Mesenteric fat pad (tissue), 1 donor: ENCODE measurements around the gene HPSE. TPM values are rescaled to one million over a fixed set of nuclear protein-coding genes. Genes with fewer than 3 reads are reported as not detected.
"Not testable (repeated sequence)": the region's sequence is repeated elsewhere in the genome, so short reads cannot be mapped to it uniquely, and the experiment has no call there.

Experiments
- DNase-seq: peaks from one replicate; pipeline ENCODE4 v3.0.0-alpha.2; 2020; ENCODE audit warnings: low spot score
- total RNA-seq: library from RNA; stranded (reverse); fragmentation: NEBNext Ultra II Directional; extraction: Animal tissue kit (Norgen Biotek cat#: 25700); gene quantifications from one replicate; pipeline ENCODE4 v1.2.1, GENCODE V29; 2021
- donor health status: DM: yes; HTN: yes; CAD: no.

HPSE gene
- total RNA-seq, 1 donor from 2014 or later, result 7.4 TPM

DNA sequence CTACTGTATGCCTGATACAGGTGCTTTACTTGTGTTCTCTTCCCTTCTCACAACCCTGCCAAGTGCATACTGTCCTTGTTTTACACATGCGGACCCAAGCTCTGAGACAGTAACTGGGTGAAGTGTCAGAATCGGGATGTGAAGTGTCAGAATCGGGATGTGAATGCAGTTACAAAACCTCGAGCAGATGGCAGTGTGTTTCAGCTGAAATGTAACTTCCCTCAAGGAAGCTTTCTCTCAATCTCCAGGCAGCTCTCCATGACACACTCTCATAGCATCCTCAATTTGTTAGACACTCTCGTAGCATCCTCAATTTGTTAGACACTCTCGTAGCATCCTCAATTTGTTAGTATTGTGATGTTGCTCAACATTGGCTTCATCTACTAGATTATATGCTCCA, 1.1 kb upstream of the HPSE start:
- DNase-seq, result no peak

DNA sequence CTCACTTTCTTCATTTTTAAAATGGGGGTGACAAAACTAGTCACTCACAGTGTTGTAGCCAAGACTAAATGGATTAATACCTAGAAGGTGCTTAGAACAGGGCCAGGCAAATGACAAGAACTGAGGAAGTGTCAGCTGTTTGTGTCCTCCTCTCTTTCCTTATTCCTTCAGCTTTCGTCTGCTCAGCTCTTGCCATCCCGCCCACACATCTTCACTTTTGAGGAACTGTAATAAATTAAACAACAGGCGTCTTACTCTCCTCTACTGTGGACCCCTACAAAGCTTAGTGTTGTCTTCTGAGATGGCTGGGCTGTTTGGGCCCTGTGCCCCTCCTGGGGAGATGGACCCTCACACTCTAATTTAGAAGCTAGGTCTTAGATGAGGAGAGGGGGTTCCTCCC, 2.7 kb downstream of the HPSE start:
- no peak for DNase-seq

DNA sequence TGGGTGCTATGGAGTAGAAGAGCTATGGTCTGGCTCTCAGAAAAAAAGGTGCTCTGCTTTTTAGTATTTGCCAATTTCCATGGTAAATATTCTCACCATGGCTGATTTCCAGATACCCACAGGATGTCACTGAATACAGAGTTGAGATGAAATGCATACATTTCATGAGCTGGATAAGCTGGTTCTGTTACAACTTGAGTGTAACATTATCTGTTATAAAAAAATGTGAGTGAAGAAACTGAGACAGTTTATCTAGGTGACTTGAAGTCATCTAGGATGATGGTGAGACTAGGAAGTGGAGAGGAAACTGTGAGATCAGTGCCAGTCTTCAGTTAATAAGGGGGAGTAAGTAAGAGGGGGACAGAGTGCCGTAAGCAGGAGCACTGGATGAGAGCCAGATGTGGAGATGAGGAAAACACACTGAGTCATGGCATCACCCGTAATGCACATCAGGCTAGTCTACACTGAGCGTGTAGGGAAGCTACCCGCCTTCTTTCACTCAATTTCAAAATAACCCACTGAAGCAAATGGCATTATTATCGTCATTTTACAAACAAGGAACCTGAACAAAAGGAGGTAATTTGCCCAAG, 5.0 kb downstream of the HPSE start:
- no peak for DNase-seq

DNA sequence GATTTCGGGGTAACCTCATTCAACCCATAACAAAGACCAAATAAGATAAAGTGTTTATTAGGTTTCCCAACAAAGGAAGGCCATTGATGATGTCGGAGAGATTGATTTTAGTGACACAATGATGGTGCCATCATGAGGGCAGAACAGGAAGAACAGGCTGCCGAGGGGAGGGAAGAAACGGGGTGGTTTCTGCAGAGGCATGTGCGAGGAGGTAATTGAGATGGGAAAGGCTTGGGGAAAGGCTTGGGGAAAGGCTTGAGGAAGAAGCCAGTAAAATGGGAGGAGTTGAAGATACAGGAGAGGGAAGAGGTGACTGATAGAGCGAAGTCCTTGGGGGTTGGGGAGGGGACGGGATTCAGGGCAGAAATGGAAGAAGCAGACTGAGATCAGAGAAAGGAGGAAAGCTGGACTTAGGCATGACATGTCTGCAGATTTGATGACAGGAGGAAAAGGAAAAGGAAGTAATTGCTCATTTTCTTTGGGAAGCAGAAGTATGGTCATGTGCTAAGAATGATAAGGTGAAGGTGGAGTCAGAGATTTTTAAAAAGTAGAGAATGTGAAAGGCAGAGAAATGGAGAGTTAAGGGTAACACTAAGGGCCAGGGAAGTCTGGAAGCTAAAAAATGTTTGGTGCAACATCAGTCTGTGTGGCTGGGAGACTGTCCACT, 6.0 kb downstream of the HPSE start:
- no peak for DNase-seq

DNA sequence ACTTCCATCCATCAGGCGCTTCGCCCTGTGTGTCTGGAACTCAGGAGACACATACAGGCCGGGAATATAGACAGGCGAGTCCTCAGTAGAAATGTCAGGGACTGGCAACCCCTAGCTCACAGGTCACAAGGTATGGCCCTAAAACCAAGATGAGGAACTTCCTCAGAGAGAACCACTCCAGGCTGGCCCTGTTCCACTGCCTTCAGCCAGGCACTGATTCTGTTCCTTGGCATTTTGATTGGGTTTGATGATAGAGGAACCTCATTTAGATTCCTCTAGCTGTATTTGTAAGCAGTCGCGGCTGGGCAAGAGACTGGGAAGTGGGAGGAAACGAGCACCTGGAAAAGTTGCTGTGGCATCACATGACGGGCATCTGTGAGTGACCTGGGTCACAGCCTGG, 8.1 kb downstream of the HPSE start:
- no peak for DNase-seq

DNA sequence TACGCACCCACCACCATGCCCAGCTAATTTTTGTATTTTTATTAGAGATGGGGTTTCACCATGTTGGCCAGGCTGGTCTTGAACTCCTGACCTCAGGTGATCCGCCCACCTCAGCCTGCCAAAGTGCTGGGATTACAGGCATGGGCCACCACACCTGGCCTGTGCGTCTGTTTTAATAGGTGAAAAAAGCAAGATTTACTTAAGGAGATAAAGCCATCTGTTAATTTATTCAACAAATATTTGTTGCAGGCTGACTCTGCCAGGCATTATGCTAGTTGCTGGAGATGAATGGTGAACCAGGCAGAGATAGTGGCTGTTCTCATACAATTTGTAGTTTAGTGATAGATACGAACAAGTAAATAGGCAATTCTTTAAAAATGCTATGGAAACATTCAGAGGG, 9.3 kb downstream of the HPSE start:
- not testable (repeated sequence) for DNase-seq

DNA sequence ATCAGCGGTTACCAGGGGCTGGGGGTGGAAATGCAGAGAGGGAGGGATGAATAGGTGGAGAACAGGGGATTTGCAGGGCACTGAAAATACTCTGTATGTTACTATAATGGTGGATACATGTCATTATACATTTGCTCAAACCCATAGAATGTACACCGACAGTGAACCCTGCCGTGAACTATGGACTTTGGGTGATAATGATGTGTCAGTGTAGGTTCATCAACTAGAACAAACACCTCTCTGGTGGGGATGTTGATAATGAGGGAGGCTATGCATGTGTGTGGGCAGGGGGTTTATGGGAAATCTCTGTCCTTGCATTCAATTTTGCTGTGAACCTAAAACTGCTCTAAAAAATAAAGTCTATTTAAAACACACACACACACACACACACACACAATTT, 11.5 kb downstream of the HPSE start:
- DNase-seq, result no peak

DNA sequence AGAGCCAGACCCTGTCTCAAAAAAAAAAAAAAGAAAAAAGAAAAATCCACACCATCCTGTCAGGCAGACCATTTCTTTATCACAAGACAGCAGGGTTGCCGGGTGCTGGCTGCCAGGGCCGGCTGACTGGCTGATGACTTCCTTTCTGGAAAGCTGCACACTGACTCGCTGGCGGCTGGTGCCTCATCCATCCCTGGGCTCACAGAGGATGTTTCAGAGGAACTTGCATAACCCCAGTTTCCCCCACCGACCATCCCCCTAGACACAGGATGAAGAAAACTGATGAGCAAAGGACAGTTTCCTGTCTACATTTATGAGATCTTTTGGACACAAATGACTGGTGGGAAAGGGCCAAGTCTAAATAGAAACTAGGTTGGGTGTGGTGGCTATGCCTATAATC, 14.1 kb downstream of the HPSE start:
- peak; percentile 90 for DNase-seq

DNA sequence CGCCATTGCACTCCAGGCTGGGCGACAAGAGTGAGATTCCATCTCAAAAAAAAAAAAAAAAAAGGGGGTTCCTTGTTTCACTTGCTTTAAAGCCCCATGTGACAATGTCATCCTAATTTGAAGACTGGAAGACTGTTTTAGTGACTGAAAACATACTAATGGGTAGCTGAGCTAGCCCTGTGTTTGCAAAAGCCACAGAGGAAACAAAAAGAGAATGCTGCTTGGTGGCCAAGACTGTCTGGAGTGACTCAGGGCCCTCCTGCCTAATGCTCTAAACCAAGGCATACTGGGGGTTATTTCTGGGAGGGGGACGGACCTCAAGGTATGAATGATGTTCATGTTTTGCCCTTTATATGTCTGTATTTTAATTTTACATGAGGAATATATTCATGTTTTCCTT, 16.0 kb downstream of the HPSE start:
- no peak for DNase-seq

DNA sequence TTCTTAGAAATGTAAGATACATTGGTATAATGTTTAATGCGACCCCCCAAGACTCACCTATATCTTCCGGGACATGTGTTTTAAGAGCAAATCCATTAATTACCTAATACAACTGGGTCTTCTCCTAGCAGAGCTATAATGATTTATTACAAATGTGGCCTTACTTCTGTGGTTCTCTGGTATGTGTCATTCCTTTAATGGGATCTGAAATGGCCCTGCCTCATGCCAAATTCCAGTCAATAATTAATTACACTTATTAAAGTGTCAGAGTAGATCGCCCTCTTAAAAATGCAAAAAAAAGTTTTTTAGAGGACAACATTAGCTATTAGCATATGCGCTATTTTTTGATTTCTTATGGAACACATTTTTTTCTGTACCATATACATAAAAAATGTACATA, 17.0 kb downstream of the HPSE start:
- no peak for DNase-seq

DNA sequence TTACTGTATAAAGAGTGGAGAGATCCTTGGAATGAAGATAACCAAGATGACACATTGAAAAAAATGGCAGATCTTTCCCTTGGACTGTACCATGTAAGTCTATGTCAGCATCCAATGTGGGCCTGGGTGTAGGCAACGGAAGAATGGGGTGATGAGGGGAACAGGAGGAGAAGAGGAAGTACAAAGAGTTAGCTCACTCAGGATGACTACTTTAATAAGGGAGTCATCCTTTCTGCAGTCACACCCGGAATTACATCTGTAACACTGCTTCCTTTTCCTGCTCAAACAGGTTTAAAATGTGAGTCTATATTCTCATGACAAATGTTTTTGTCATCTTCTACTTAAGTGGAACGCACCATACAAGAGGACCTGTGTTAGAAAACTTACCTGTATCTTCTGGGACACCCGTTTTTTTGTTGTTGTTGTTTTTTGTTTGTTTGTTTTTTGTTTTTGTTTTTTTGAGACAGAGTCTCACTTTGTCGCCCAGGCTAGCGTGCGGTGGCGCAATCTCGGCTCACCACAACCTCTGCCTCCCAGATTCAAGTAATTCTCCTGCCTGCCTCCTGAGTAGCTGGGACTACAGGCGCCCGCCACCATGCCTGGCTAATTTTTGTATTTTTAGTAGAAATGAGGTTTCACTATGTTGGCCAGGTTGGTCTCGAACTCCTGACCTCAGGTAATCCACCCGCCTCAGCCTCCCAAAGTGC, 18.0 kb downstream of the HPSE start:
- DNase-seq, result no peak

DNA sequence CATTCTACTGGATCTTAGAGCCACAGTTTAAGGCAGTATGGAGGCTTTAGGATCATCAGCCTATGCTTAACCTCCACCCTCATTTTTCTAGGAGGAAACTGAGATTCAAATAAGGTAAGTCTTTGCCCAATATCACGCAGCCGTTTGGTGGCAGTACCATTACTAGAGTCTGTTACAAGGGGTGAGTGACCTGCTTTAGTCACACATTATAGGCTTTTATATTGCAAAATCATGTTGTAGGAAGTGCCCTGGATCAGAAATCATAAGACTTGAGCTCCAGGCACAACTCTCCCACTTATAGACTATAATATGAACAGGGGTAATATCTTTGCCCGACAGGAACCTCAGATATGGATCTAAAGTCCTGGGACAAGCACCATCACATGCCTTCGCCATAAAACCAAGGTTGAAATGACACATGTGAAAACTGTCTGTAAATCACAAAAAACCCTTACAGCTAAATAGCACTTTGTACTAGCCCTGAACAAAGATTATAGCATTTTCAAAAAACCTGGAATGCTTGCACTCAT, 19.2 kb downstream of the HPSE start:
- DNase-seq, result no peak

DNA sequence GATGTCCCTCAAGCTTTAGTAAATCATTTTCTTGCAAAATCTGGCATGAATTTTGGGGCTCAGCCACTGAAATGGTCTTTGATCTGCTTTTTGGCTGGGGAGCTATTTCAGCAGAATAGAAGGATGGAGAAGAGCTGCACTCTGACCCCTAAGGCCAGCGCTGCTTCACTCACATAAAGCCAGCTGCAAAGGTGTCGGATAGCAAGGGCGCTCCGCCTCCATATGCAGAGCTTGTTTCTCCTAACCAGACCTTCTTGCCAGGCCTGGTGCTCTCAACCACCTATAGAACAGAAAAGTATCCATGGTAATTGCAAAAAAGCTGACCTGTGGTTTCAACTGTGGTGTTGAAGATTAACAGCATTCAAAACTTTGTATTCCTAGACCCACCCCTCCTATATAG, 26.0 kb downstream of the HPSE start:
- DNase-seq, result no peak

DNA sequence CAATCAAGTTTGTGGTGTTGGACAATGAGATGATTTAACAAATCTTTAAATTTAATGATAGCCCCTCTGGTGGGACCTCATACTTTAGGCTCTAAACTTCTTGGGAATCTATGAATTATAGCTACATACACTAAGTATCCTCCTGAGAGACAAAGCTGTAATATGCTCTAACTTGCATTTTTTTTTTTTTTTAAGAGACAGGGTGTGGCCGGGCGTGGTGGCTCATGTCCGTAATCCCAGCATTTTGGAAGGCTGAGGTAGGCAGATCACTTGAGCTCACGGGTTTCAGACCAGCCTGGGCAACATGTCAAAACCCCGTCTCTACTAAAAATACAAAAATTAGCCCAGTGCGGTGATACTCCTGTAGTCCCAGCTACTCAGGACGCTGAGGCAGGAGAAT, 26.7 kb downstream of the HPSE start:
- DNase-seq, result no peak

DNA sequence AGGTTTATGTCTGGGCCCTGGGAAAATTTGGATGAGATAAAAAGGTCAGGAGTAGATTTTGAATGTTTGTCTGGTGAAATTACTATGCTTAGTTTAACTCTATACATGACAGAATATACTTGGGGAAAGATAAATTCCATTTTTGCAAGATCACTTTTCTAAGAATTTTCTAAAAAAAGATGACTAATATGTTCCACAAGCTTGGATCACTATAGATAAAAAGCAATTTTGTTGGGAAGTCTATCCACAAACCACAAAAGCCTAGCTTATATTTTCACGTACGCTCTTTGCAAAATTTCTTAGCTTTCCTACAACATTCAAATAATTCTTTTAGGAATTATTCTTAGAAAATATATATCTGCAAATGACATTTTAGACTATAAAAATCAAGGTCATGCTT, 29.5 kb downstream of the HPSE start:
- no peak for DNase-seq

DNA sequence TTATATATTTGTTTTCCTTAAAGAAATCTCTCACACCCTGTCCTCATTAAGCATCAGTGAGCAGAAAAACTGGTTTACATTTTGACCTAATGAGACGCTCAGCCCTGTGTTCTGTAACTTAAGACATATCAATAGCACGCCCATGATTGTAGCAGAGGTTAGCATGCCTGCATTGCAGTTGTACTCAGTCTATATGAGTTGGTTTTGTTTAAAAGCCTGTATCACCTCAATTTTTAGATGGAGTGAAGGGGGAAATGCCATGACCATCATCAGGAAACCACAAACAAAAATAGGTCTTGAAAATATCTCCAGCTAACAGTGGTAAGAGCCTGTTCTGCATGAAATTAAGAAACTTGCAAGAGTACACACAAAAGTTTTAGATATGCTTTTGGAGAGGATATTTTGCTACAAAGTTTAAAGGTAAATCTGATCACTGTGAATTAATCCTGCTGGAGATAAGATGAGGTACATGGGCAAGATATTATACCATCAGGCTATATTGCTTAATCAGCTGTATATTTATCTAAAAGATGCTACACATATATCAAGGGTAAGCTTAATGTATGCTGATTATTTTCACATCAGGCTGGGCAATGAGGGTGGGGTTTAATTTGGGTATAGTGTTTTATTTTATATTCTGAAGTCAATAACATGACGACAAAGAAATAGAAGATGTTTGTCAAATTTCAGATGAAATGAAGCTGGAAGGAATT, 36.9 kb downstream of the HPSE start:
- DNase-seq, result no peak

DNA sequence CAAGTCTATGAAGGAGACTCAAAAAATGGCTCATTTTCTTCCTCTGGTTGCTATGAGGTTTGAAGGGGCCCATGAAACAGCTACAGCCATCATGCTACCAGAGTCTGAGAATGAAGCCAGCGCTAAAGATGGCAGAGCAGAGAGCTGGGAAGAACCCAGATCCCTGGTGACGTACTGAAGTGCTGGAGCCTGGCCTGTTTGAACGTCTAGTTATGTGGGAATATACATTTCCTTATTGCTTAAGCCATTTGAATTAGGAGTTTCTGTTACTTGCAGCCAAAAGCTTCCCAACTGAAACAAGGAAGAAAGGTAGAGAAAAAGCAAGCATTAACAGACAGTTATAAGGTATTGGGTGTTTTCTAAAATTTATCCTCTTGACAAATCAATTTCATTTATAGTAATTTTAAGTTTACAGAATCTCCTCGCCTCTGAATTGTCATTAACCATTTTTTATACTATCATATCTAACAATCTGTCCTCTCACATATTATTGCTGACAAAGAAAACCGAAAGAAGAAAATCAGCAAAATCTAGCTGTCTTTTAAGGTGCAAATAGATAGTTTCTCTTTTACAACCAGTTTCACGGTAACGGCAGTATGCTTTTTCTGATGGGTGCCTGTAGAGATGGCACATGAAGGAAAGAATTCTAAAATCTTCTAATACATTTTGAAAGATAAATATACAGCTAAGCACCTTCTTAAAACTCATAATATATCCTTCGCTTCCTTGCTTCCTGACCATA, 41.2 kb downstream of the HPSE start:
- no peak for DNase-seq

DNA sequence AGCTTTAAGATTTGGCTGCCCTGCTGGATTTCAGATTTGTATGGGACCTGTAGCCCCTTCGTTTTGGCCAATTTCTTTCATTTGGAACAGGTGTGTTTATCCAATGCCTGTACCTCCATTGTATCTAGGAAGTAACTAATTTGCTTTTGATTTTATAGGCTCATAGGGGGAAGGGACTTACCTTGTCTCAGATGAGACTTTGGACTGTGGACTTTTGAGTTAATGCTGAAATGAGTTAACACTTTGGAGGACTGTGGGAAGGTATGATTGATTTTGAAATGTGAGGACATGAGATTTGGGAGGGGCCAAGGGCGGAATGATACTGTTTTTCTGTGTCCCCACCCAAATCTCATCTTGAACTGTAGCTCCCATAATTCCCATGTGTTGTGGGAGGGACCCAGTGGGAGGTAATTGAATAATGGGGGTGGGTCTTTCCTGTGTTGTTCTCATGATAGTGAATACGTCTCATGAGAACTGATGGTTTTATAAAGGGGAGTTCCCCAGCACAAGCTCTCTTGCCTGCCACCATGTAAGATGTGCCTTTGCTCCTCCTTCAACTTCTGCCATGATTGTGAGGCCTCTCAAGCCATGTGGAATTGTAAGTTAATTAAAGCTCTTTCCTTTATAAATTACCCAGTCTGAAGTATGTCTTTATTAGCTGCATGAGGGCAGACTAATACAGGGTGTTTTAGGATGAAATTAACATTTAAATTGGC, 44.4 kb downstream of the HPSE start:
- DNase-seq, result not testable (repeated sequence)

DNA sequence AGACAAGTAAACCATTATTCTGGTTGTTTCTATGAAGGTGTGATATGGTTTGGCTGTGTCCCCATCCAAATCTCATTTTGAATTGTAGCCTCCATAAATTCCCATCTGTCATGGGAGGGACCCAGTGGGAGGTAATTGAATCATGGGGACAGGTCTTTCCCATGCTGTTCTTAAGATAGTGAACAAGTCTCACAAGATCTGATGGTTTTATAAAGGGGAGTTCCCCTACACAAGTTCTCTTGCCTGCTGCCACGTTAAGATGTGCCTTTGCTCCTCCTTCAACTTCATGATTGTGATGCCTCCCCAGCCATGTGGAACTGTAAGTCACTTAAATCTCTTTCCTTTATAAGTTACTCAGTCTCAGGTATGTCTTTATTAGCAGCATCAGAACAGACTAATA, 46.3 kb downstream of the HPSE start:
- not testable (repeated sequence) for DNase-seq

DNA sequence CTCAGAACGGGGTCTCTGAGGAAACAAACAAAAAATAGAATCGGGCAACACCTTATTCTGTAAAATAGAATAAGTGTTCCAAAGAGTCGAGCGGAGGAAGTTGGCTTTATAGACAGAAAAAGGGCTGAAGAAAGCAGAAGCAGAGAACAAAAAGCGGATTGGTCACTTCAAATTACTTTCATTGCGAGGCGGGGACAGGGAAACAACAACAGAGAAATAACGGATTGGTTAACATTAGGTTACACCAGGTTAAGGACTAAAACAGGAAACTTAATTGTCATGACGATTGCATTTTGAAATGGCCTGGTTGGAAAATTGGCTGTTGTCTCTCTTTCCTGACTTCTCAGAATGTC, 49.6 kb downstream of the HPSE start:
- no peak for DNase-seq
